ENCODE measurements around the gene TMEM266.
A peak's percentile ranks its signal among the peaks of the same experiment; 100 is the strongest.

DNA sequence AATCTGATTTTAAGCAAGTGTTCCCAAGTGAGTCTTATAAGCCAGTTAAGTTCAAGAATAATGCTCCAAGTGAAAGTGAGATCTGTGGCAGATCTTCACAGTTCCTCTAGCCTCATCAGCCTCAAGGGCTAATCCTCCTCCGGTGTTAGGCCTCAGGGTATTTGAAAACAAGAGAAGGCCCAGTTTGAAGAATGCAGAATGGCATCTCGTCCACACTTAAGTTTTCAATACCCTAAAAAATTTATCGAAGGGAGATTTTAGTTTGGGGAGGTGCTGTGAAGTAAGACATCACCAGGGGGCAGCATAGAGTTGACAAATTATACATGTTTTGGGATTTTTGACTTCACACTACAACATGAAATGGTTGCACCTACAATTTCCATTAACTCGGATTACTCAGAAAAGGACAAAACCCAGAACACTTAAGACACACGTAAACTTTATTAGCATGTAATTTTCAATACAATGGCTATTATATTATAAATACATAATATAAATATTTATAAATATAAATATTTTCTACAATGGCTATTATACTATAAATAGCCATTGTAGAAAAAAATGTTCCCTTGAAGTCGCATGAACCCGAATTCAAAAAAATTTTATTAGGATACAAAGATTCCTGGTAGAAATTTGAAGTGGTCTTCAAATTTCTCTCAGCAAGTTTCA is 2.3 kb upstream of the TMEM266 start:
- TF ChIP-seq EZH2 (IDR thresholded peaks at IDR 0.05; ENCODE audit: borderline replicate concordance, low read length), result no peak
- TF ChIP-seq, protein P1, sequence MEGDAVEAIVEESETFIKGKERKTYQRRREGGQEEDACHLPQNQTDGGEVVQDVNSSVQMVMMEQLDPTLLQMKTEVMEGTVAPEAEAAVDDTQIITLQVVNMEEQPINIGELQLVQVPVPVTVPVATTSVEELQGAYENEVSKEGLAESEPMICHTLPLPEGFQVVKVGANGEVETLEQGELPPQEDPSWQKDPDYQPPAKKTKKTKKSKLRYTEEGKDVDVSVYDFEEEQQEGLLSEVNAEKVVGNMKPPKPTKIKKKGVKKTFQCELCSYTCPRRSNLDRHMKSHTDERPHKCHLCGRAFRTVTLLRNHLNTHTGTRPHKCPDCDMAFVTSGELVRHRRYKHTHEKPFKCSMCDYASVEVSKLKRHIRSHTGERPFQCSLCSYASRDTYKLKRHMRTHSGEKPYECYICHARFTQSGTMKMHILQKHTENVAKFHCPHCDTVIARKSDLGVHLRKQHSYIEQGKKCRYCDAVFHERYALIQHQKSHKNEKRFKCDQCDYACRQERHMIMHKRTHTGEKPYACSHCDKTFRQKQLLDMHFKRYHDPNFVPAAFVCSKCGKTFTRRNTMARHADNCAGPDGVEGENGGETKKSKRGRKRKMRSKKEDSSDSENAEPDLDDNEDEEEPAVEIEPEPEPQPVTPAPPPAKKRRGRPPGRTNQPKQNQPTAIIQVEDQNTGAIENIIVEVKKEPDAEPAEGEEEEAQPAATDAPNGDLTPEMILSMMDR (conservative IDR thresholded peaks at IDR 0.05 in 1 of 2, IDR thresholded peaks at IDR 0.05 in 1 of 2; ENCODE audit: extremely low read depth in 1 of 2, insufficient read depth in 1 of 2, low read depth in 1 of 2, low read length in 2 of 2), result peak; percentile 76
